ENCODE measurements around the gene LAMB1.

DNA sequence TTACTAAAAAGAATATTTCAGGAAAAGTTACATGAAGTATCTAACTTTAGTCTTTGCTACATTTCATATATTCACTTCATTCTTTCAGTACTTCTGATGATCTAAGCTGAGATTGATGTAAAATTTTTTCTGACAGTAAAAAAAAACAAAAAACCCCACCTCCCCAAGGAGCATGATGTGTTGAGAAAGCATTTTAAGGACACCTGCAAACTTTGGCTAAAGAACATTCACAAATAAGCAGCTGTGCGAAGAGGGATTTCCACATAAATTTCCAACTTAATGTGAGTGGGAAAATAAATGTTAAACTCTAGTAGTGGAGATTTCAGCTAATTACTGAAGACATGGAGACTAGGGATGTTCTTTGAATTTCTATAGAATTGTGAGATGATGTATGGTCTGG lies 76.5 kb downstream of the LAMB1 start:
- TF ChIP-seq, protein P1, sequence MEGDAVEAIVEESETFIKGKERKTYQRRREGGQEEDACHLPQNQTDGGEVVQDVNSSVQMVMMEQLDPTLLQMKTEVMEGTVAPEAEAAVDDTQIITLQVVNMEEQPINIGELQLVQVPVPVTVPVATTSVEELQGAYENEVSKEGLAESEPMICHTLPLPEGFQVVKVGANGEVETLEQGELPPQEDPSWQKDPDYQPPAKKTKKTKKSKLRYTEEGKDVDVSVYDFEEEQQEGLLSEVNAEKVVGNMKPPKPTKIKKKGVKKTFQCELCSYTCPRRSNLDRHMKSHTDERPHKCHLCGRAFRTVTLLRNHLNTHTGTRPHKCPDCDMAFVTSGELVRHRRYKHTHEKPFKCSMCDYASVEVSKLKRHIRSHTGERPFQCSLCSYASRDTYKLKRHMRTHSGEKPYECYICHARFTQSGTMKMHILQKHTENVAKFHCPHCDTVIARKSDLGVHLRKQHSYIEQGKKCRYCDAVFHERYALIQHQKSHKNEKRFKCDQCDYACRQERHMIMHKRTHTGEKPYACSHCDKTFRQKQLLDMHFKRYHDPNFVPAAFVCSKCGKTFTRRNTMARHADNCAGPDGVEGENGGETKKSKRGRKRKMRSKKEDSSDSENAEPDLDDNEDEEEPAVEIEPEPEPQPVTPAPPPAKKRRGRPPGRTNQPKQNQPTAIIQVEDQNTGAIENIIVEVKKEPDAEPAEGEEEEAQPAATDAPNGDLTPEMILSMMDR (IDR thresholded peaks at IDR 0.05; ENCODE audit: low read length), result no peak
- no peak for TF ChIP-seq EZH2 (IDR thresholded peaks at IDR 0.05; ENCODE audit: borderline replicate concordance, low read length)
